Measurements from ENCODE around the gene PDIA6.
"Not testable (repeated sequence)": the region's sequence is repeated elsewhere in the genome, so short reads cannot be mapped to it uniquely, and the experiment has no call there.

Gene PDIA6

DNA sequence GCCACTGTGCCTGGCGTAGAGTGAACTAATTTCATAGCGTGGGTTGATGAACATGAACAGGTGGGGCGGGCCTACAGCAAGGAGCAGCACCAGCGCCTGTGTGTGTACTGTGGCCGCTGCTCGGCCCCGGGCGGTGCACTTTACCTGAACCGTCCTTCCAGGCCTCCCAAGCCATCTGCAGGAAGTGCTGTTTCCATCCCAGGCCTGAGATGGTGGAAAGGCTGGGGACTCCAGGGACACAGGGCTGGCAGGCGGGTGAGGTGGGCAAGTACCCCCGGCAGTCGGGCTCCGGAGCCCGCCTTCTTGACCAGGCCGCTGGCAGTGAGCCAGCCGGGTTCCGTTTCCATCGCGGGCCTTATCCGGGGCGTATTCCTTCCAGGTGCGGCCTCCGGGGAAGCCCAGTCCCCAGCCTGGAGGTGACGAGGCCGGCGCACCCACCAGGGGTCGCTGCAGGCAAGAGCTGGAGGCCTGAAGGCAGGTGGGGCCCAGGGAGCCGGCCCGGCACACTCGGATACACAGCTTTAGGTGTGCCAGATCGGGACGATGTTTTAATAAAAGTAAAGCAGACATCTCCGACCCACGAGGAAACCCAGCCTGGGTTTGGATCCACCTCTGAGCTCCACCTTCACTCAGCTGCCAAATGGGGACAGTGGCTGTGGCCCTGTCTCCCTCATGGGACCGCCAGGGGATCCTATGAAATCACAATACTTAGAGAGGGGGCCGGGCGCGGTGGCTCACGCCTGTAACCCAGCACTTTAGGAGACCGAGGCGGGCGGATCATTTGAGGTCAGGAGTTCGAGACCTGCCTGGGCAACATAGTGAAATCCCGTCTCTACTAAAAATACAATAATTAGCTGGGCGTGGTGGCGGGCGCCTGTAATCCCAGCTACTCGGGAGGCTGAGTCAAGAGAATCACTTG is 22.7 kb upstream of the PDIA6 start:
- in situ Hi-C loops (cut with HindIII; ENCODE audit: low pct_ligation_motif_present, low pct_unique_long_range_greater_than_20kb, low sequenced_read_pairs) = loop anchor here (25.0 kb wide), 1 partner anchor 277 kb away; no protein-coding TSS in a partner anchor
- DNase-seq = peak; percentile 71

DNA sequence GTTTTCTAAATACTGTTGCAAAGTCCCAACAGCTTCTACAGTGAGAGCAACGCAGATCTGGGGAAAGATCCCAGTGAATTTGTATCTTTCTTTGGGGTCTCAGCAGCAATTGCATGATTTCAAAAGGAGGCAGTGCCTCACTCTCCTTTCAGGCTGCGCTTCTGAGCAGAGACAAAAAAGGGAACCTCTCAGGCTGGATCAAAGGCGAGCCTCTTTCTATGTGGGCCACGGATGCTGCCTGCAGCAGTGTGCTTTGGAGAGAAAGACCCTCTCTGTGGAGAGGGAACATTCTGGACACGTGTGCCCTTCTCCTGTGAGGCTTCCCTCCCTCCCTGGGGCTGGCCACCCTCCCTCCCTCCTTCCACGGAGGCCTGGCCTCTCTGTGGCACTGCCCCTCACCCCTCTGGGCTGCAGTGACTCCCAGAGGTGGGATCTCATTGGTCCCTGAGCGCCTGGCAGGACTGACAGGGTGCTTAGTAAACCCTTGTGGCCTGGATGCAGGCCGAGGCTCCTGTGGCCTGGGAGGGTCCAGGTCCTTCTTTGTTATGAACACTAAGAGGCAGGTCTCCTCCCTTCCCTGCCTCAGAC is 21.6 kb upstream of the PDIA6 start:
- no peak for DNase-seq

DNA sequence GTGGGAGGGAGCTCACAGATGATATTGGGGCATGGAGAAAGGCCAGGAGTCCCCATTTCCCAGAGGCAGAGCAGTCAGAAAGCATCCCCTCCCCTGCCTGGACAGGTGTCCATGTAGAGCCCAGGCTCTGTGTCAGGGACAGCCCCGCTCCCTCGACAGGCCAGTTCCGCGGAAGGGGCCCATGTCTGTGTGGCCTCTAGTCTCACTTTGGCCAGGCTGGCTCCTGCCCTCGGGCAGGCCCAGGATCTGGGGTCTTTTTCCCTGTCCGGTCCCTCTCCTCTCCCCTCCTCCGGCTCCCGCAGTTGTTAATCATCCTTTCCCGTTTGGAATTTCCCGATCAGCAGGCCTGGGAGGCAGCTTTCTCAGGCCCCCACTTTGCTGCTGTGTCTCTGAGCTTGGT is 20.4 kb upstream of the PDIA6 start:
- no peak for DNase-seq
- in situ Hi-C loops (cut with HindIII; ENCODE audit: low pct_ligation_motif_present, low pct_unique_long_range_greater_than_20kb, low sequenced_read_pairs) = loop anchor here (25.0 kb wide), 1 partner anchor 279 kb away; no protein-coding TSS in a partner anchor

More for the DNA sequence above, 21.6 kb upstream of the PDIA6 start:
- in situ Hi-C loops (cut with HindIII; ENCODE audit: low pct_ligation_motif_present, low pct_unique_long_range_greater_than_20kb, low sequenced_read_pairs) = loop anchor here (25.0 kb wide), 1 partner anchor 278 kb away; no protein-coding TSS in a partner anchor

DNA sequence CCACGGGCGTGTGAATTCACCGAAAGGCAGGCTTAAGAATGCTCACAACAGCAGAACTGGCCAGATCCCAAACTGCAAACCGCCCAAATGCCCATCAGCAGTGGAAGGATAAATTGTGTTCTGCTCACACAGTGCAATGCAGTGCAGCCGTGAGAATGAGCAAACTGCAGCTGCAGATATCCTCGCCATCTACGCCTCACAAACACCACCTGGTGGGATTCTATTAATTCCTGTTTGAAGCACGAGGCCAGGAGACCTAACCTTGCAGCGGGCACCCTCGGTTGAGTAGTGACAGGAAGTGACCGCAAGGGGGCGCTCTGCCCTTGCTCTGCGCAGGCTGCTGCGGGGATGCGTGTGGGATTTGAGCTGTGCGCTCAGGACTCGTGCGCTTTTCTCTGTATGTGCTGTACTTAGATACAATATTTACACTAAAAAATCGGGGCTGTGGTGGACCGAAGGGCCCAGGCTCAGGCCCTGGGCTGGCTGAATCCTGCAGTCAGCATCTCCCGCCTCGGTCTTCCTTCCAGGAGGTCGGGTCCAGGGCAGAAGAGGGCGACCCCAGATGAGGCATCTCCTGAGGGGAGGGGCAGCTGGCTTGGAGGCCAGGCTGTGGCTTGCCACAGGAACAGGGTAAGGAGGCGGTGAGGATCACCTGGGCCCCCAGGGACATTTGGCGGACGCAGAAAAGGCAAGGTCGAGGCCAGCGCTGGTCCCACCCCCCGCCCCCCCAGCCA is 19.8 kb upstream of the PDIA6 start:
- peak; percentile 79 for DNase-seq
- in situ Hi-C loops (cut with HindIII; ENCODE audit: low pct_ligation_motif_present, low pct_unique_long_range_greater_than_20kb, low sequenced_read_pairs) = loop anchor here (25.0 kb wide), 1 partner anchor 280 kb away; no protein-coding TSS in a partner anchor

DNA sequence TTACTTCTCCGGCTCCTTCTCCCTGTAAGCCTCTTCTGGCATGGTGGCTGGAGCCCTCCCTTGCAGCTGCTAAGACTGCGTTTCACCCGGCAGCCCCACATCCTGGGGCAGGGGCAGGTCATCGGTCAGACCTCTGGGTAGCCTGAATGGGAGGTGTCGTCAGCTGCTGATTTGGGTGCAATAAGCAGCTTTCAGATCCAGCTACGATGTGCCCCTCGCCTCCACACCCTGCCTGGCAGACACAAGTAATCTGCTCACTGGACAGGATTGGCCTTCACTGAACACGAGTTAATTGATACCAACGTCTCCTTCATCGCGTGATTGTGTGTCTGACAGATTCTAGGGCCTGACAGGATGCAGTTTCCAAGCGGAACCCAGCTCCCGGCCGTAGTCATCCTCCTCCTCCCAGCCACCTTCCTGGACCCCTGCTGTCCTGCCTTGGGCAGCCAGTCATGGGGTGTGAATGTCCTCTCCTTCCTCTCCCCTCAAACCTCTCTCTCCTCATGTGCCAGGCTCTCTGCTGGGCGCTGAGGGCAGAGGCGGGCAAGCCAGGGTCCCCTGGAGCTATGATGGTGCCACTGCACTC is 18.9 kb upstream of the PDIA6 start:
- DNase-seq = no peak
- in situ Hi-C loops (cut with HindIII; ENCODE audit: low pct_ligation_motif_present, low pct_unique_long_range_greater_than_20kb, low sequenced_read_pairs) = loop anchor here (25.0 kb wide), 1 partner anchor 281 kb away; no protein-coding TSS in a partner anchor

DNA sequence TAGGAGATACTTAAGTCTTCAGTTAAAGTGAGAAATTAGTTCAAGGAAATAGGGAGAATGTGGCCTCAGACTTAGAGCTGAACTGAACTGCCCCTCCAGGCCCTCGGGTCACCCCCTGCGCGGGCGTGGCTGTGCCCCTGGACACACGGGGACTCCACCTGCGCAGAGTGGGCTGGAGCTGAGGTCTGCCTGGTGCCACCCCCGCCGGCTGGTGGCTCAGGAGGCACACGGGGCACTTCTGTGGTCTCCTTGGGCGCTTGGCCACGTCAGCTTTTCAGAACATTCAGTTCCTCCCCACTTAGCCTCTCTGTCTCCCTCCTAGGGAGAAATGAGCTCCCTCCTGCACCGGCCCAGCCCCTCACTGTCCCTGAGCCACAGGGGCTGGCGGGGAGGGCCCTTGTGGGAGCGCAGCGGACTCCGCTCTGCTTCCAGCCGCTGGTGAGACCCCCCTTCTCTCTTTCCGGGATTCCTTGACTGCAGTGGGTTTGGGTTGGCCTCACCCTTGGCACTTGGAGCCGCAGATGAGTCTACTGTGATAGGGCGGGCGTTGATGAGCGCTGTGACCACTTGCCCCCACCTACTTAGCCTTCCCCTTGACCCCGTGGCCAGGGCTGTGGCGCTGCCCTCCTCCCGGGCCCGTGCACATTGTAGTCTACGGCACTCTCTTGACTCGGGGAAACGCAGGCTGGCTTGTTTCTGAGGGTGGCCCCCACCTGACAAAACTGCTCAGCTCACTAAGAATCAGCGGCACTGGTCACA is 18.2 kb upstream of the PDIA6 start:
- in situ Hi-C loops (cut with HindIII; ENCODE audit: low pct_ligation_motif_present, low pct_unique_long_range_greater_than_20kb, low sequenced_read_pairs) = loop anchor here (25.0 kb wide), 1 partner anchor 281 kb away; no protein-coding TSS in a partner anchor

DNA sequence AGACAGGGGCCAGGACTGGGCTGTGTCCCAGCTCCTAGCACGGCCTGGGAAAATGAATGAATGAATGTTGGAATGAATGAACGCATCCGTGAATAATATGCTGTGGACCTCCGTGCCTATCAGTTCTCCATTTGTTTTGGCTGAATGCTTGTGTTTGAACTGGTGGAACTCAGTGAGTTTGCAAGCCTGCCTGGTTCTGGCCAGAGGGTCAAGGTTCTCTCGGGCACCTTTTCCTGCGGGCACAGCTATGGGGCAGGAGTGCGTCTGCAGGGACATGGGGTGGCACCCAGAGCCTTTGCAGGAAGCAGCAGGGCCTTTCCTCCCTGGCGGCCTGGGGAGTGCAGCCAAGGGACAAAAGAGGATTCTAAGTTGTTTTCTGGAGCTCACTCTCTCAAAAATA is 17.6 kb upstream of the PDIA6 start:
- DNase-seq = no peak
- in situ Hi-C loops (cut with HindIII; ENCODE audit: low pct_ligation_motif_present, low pct_unique_long_range_greater_than_20kb, low sequenced_read_pairs) = loop anchor here (25.0 kb wide), 1 partner anchor 282 kb away; no protein-coding TSS in a partner anchor

More for the DNA sequence above, 18.2 kb upstream of the PDIA6 start:
- DNase-seq = no peak

DNA sequence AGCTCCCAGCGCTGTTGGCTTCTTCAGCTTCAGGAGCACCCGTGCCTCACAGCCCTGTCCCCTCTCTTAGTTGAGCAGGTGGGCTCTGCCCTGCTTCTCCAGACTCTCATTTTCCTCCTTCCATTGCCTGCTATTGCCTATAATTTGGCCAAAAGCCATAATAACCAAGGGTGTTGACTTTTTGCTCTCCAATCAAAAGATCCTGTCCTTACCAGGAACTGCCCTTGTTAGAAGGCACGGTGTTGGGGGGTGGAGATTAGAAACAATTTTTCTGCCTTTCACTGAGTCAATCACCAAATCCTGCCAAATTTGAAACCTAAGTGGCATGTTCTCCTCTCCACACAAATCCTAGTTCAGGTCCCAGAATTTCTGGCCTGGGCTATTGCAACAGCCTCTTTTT is 16.7 kb upstream of the PDIA6 start:
- no peak for DNase-seq
- in situ Hi-C loops (cut with HindIII; ENCODE audit: low pct_ligation_motif_present, low pct_unique_long_range_greater_than_20kb, low sequenced_read_pairs) = loop anchor here (25.0 kb wide), 1 partner anchor 283 kb away; no protein-coding TSS in a partner anchor

DNA sequence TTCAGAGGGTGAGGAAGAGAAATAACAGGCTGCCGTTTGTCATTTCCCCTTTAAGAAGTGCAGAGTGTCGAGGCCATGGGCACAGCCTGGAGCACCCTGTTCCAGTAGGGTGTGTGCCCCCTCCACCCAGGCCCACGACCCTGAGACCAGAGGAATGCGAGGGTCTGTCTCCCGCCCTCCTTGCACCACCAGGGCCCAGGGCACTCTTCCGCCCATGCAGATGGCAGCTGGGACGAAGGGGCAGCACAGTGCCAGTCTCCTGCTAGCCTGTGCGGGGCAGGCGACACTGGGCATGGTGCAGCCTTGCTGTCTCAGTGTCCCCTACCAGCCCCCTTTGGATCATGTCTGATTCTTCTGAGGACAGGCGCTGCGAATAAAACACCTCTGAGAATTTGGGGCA is 15.8 kb upstream of the PDIA6 start:
- DNase-seq = no peak
- in situ Hi-C loops (cut with HindIII; ENCODE audit: low pct_ligation_motif_present, low pct_unique_long_range_greater_than_20kb, low sequenced_read_pairs) = loop anchor here (25.0 kb wide), 1 partner anchor 284 kb away; no protein-coding TSS in a partner anchor

DNA sequence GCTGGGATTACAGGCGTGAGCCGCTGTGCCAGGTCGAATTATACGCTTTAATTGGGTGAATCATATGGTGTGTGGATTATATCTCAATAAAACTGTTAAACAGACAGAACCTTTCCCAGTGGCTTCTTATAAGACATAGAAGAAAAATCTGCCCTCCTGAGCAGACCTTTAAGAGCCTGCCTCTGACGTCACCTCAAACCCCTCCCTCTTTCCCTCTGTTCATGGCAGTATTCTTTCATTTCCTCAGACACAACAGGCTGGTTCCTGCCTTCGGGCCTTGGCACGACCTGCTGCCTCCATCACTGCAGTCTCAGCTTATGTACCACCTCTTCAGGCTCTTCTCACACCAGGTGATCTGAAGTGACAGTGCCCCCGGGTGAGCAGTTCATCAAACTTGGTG is 14.0 kb upstream of the PDIA6 start:
- in situ Hi-C loops (cut with HindIII; ENCODE audit: low pct_ligation_motif_present, low pct_unique_long_range_greater_than_20kb, low sequenced_read_pairs) = loop anchor here (25.0 kb wide), 1 partner anchor 286 kb away; no protein-coding TSS in a partner anchor
- no peak for DNase-seq

DNA sequence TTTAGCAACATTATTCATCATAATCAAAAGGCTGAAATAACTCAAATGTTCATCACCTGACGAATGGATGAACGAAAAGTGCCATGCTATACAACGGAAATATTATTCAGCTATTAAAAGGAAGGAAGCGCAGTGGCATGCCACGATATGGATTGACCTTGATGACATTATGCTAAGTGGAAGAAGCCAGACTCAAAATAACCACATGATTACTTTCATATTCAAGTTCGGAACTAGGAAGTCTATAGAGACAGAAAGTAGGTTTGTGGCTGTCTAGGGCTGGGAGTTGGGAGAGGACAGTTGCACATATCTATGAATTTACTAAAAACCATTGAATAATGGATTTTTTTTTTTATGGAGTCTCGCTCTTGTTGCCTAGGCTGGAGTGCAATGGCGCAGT is 13.4 kb upstream of the PDIA6 start:
- in situ Hi-C loops (cut with HindIII; ENCODE audit: low pct_ligation_motif_present, low pct_unique_long_range_greater_than_20kb, low sequenced_read_pairs) = loop anchor here (25.0 kb wide), 1 partner anchor 286 kb away; no protein-coding TSS in a partner anchor
- DNase-seq = no peak

DNA sequence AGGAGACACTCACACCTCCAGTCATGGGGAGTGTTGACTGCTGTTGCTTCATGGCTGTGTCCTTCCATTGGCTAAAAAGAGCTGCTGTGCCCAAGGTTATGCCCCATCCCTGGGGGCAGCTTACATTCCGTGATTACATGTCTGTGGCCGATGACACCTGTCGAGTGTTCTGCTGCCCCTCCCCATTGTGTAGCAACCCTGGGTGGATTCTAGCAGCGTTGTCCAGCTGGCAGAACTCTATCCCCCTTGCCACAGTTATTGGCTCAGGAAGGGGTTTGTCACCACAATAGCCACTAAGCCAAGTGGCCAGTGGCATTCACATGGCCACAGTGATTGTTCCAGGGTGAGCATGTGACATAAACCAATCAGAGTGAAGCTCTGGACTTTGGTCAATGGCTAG is 11.6 kb upstream of the PDIA6 start:
- in situ Hi-C loops (cut with HindIII; ENCODE audit: low pct_ligation_motif_present, low pct_unique_long_range_greater_than_20kb, low sequenced_read_pairs) = no loop called here
- no peak for DNase-seq

DNA sequence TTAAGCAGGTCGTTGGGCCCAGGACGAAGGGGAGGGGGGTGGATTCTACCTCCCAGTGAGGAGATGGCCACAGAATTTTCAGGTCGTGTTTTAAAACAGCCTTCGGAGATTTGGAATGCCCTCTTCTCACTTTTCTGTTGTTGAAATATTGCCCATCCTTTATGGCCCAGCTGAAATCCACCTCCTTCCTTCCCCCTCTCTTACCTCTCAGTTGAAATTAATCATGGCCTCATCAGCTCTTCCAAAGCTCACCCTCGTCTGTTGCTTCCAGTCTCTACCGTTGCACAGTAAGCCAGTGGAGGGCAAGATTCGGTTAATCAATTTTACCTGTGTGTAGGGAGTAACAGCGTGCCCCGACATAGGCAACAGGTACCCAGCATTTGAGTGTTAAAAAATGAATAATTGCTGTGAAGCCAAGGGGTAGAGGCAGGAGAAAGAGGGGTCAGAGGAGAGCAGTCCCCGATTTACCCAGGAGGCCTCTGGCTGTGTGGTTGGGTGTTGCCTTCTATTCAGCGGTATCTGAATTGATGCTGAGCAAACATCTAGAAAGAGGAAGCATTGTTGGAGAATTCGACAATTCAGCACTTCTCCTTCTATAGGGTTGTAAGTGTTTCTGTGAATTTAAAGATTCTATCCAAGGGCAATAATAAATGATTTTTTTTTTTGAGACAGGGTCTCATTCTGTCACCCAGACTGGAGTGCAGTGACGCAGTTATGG is 8.6 kb upstream of the PDIA6 start:
- in situ Hi-C loops (cut with HindIII; ENCODE audit: low pct_ligation_motif_present, low pct_unique_long_range_greater_than_20kb, low sequenced_read_pairs) = no loop called here
- DNase-seq = no peak

DNA sequence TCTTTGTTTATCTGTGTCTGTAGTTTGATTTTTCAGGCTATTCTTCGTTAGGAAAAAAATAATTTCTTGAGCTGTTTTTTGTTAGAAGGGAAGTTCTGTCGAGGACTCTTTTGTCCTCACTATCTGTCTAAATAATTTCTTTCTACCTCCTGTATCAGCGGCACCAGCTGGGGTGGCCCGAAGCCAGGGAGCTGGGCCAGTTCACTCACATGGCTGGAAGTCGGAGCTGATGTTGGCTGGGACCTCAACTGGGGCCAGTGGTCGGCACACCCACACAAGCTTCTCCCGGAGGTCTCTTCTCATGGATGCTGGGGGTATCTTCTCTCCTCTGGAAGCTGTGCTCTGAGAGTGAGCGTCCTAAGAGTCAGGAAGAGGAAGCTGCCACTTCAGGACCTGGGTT is 8.0 kb upstream of the PDIA6 start:
- no peak for DNase-seq
- in situ Hi-C loops (cut with HindIII; ENCODE audit: low pct_ligation_motif_present, low pct_unique_long_range_greater_than_20kb, low sequenced_read_pairs) = no loop called here

DNA sequence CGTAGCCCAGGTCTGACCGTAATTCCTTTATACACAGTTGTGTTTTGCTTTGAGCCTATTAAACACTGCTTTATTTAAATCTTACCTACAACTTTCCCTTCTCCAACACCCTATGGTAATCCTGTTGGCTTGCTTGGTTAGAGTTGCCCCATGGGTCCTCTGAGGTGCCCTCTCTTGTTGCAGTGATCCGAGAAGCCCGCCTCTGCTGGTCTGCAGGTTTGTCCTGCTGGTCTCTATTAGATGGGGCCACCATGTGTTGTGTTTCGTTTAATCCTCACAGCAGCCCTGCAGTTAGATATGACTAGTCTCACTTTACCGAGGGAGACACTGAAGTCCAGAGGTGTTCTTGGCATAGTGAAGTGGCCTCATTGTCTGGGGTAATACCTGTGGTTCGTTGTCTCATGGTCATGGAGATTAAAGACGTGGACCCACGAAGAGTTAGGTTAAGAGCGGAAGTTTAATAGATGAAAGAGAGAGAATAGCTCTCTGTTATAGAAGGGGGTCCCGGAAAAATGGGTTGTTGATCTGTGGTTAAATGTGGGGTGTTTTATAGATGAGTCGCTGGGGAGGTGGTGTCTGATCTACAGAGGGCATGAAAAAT is 7.2 kb upstream of the PDIA6 start:
- no peak for DNase-seq
- in situ Hi-C loops (cut with HindIII; ENCODE audit: low pct_ligation_motif_present, low pct_unique_long_range_greater_than_20kb, low sequenced_read_pairs) = no loop called here

DNA sequence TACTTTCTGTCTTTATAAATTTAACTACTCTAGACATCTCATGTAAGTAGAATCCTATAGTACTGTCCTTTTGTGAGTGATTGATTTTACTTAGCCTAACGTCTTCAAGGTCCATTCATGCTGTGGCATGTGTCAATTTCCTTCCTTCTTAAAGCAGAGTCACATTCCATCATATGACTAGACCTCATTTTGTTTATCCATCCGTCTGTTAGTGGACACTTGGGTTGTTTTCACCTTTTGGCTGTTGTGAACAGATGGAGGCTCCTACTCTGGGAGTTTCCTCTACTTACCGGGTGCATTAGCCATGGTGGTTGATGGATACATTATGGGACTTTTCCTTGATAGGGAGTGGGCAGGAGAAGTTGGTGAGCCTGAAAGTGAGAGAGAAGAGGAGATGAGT is 6.4 kb upstream of the PDIA6 start:
- in situ Hi-C loops (cut with HindIII; ENCODE audit: low pct_ligation_motif_present, low pct_unique_long_range_greater_than_20kb, low sequenced_read_pairs) = no loop called here

DNA sequence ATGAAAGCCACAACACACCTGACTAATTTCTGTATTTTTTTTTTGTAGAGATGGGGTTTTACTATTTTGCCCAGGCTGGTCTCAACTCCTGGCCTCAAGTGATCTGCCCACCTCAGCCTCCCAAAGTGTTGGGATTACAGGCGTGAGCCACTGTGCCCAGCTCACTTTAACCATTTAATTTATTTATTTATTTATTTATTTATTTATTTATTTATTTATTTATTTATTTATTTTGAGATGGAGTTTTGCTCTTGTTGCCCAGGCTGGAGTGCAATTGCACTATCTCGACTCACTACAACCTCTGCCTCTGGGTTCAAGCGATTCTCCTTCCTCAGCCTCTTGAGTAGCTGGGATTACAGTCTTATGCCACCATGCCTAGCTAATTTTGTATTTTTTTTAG is 5.7 kb upstream of the PDIA6 start:
- in situ Hi-C loops (cut with HindIII; ENCODE audit: low pct_ligation_motif_present, low pct_unique_long_range_greater_than_20kb, low sequenced_read_pairs); DNase-seq: not testable (repeated sequence)

More for the DNA sequence above, 6.4 kb upstream of the PDIA6 start:
- no peak for DNase-seq
